Osteocyte (in vitro differentiated cells): Measurements from ENCODE around the gene VOPP1. TPM values are rescaled to one million over a fixed set of nuclear protein-coding genes. Genes with fewer than 3 reads are reported as not detected.

Source experiments
- DNase-seq: peaks from one replicate; pipeline ENCODE4 v3.0.0; 2021; ENCODE audit warnings: mixed read lengths; ENCODE audit not compliant: unreplicated experiment; ENCODE audit errors: extremely low spot score
- H3K27ac Mint-ChIP-seq: one replicate; pipeline ENCODE4 v1.8.0; 2021; ENCODE audit warnings: mild to moderate bottlenecking, mixed read lengths; ENCODE audit not compliant: unreplicated experiment
- H3K27me3 Mint-ChIP-seq: one replicate; pipeline ENCODE4 v1.8.0; 2021; ENCODE audit warnings: mixed read lengths; ENCODE audit not compliant: unreplicated experiment
- H3K36me3 Mint-ChIP-seq: one replicate; pipeline ENCODE4 v1.8.0; 2021; ENCODE audit warnings: mixed read lengths; ENCODE audit not compliant: unreplicated experiment
- H3K4me1 Mint-ChIP-seq: one replicate; pipeline ENCODE4 v1.8.0; 2021; ENCODE audit warnings: mixed read lengths; ENCODE audit not compliant: unreplicated experiment
- H3K4me3 Mint-ChIP-seq: one replicate; pipeline ENCODE4 v1.8.0; 2021; ENCODE audit warnings: mild to moderate bottlenecking, moderate library complexity, mixed read lengths; ENCODE audit not compliant: unreplicated experiment
- H3K9me3 Mint-ChIP-seq: one replicate; pipeline ENCODE4 v1.8.0; 2021; ENCODE audit warnings: mixed read lengths; ENCODE audit not compliant: unreplicated experiment
- total RNA-seq: library from RNA; stranded (reverse); gene quantifications from 2 replicates; pipeline ENCODE4 v1.2.1, GENCODE V29; 2021
- TF ChIP-seq, protein P1 (sequence below): fragments of 200-600 bp; sonication (generic); IDR thresholded peaks from 2 replicates; pipeline ENCODE4 v1.5.0; 2021; ENCODE audit warnings: antibody characterized with exemption, mild to moderate bottlenecking, moderate library complexity

Gene VOPP1
- total RNA-seq, 1 donor from 2014 or later: 86.6 TPM

GRCh38 chr7:55458351-55458750, 114.0 kb downstream of the VOPP1 start:
- H3K4me1 Mint-ChIP-seq: peaks cover 8% of the 10 kb centered on the region
- no peaks in the 10 kb centered on the region for H3K27me3 Mint-ChIP-seq
- H3K4me3 Mint-ChIP-seq: no peak overlapping the region
- H3K9me3 Mint-ChIP-seq: peaks cover 44% of the 10 kb centered on the region
- TF ChIP-seq, protein P1, sequence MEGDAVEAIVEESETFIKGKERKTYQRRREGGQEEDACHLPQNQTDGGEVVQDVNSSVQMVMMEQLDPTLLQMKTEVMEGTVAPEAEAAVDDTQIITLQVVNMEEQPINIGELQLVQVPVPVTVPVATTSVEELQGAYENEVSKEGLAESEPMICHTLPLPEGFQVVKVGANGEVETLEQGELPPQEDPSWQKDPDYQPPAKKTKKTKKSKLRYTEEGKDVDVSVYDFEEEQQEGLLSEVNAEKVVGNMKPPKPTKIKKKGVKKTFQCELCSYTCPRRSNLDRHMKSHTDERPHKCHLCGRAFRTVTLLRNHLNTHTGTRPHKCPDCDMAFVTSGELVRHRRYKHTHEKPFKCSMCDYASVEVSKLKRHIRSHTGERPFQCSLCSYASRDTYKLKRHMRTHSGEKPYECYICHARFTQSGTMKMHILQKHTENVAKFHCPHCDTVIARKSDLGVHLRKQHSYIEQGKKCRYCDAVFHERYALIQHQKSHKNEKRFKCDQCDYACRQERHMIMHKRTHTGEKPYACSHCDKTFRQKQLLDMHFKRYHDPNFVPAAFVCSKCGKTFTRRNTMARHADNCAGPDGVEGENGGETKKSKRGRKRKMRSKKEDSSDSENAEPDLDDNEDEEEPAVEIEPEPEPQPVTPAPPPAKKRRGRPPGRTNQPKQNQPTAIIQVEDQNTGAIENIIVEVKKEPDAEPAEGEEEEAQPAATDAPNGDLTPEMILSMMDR: no peak
- H3K27ac Mint-ChIP-seq: no peak overlapping the region
- no peak for DNase-seq
- peaks cover 21% of the 10 kb centered on the region for H3K36me3 Mint-ChIP-seq

DNA sequence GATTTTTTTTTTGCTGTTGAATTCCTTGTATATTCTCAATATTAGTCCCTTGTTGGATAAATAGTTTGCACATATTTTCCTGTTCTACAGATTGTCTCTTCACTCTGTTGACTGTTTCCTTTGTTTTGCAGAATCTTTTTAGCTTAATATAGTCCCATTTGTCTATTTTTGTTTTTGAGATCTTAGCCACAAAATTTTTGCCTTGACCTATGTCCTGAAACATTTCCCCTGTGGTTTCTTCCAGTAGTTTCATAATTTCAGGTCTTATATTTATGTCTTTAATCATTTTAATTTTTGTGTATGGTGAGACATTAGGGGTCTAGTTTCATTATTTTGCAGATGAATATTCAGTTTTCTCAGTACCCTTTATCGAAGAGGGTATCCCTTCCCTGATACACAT, 114.5 kb downstream of the VOPP1 start:
- DNase-seq: no peak
- H3K36me3 Mint-ChIP-seq: peaks cover 15% of the 10 kb centered on the region
- no peak overlapping the region for H3K27ac Mint-ChIP-seq
- H3K9me3 Mint-ChIP-seq: peaks cover 44% of the 10 kb centered on the region
- no peak overlapping the region for H3K4me3 Mint-ChIP-seq
- TF ChIP-seq, protein P1: no peak
- no peaks in the 10 kb centered on the region for H3K27me3 Mint-ChIP-seq
- peaks cover 8% of the 10 kb centered on the region for H3K4me1 Mint-ChIP-seq

DNA sequence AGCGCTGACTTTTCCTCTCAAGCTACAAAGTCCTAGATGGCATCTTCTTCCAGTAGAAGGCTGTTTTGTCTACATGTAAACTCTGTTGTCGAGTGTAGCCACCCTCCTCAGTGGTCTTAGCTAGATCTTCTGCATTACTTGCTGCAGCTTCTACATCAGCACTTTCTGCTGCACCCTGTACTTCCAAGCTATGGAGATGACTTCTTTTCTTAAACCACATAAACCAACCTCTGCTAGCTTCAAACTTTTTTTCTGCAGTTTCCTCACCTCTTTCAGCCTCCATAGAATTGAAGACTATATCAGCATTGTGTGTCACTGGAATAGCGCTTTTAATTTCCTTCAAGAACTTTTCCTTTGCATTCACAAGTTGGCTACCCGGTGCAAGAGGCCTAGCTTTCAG, 119.3 kb downstream of the VOPP1 start:
- peaks cover 3% of the 10 kb centered on the region for H3K4me1 Mint-ChIP-seq
- no peak overlapping the region for H3K27ac Mint-ChIP-seq
- H3K36me3 Mint-ChIP-seq: peaks cover 2% of the 10 kb centered on the region
- H3K9me3 Mint-ChIP-seq: peaks cover 11% of the 10 kb centered on the region
- no peak for DNase-seq
- H3K4me3 Mint-ChIP-seq: no peak overlapping the region
- TF ChIP-seq, protein P1: no peak
- H3K27me3 Mint-ChIP-seq: no peaks in the 10 kb centered on the region

DNA sequence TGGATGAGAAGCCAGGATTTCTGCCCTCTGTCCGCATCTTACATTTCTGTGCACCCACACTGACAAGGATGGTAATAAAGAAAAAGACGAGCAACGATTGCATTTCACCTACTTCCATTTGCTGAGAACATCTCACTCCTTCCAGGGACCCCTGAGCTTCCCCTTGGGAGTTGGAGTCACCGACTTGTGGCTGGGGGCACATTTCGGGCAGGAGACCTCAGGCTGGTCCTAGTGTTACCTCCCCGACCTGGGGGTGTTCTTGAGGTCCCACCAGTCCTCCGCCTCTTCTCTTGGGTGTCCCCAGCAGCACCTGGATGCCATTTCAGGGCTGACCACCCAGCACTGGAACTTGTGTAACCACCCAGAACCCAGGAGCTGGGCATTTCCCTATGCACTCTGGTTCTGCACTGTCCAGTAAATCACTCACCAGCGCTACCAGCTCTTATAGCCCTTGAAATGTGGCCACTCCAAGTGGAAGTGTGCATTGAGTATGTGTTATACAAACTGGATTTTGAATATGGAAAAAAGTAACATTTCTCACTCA, 122.2 kb downstream of the VOPP1 start:
- Mint-ChIP-seq H3K9me3 (no peaks in the 10 kb centered on the region), H3K4me3 (no peak overlapping the region), H3K27ac (no peak overlapping the region), H3K27me3 (no peaks in the 10 kb centered on the region), H3K4me1 (peaks cover 14% of the 10 kb centered on the region), H3K36me3 (no peaks in the 10 kb centered on the region)
- TF ChIP-seq, protein P1: no peak
- DNase-seq: no peak

GRCh38 chr7:55449205-55449991, 122.9 kb downstream of the VOPP1 start:
- Mint-ChIP-seq H3K36me3 (no peaks in the 10 kb centered on the region), H3K4me1 (peaks cover 14% of the 10 kb centered on the region), H3K4me3 (no peak overlapping the region), H3K27me3 (no peaks in the 10 kb centered on the region), H3K9me3 (no peaks in the 10 kb centered on the region), H3K27ac (no peak overlapping the region)
- TF ChIP-seq, protein P1: no peak
- no peak for DNase-seq
